SK-N-SH (cell line): ENCODE measurements around the gene GGPS1. TPM values are rescaled to one million over a fixed set of nuclear protein-coding genes. Genes with fewer than 3 reads are reported as not detected.
A peak's percentile ranks its signal among the peaks of the same experiment; 100 is the strongest.

Source experiments
- CTCF ChIA-PET: fragments of 300-600, 350-600 bp; formaldehyde crosslinking; extraction: SDS; loops from one replicate; lab custom pipeline; 2021; lab: Yijun Ruan, JAX
- POLR2A ChIA-PET: fragments of 350-600 bp; sonication (Branson Sonifier 250); formaldehyde crosslinking; extraction: SDS; loops from one replicate; lab custom pipeline; 2020; ENCODE audit warnings: antibody characterized with exemption, inconsistent platforms; lab: Yijun Ruan, JAX
- DNase-seq: peaks from one replicate; pipeline ENCODE4 v3.0.0; 2012
- H2AFZ ChIP-seq: fragments of 200-600 bp; sonication (generic); 2 replicates; pipeline ENCODE4 v1.8.1; 2016; ENCODE audit warnings: antibody characterized with exemption, mild to moderate bottlenecking, low read depth
- H3F3A ChIP-seq: fragments of 200-600 bp; sonication (generic); replicated peaks from 2 replicates; pipeline ENCODE3; 2016; ENCODE audit warnings: antibody characterized with exemption, mild to moderate bottlenecking; ENCODE audit not compliant: insufficient read depth
- H3K27ac ChIP-seq, 2 experiments: fragments of 200-500 bp in 1 of 2; fragments of 200-600 bp in 1 of 2; sonication (Bioruptor generic) in 1 of 2; sonication (generic), shearing (Covaris generic) in 1 of 2; 2 replicates each; pipeline versions ENCODE4 v1.5.1 to v1.6.1; 2014 to 2016; ENCODE audit warnings: low read depth in 2 of 2, inconsistent platforms in 1 of 2, low read length in 1 of 2, mild to moderate bottlenecking in 1 of 2, mixed read lengths in 1 of 2
- H3K27me3 ChIP-seq: fragments of 200-600 bp; sonication (generic), shearing (Covaris generic); 2 replicates; pipeline ENCODE4 v1.6.1; 2016; ENCODE audit warnings: mixed run types; ENCODE audit not compliant: insufficient read depth
- H3K36me3 ChIP-seq, 2 experiments: fragments of 200-500 bp in 1 of 2; fragments of 200-600 bp in 1 of 2; sonication (Bioruptor generic) in 1 of 2; sonication (generic) in 1 of 2; replicated peaks in 1 of 2; 2 replicates each; pipeline versions ENCODE3 to v1.5.1; 2014 to 2016; ENCODE audit warnings: low read length in 1 of 2, mild to moderate bottlenecking in 1 of 2; ENCODE audit not compliant: insufficient read depth in 2 of 2, control insufficient read depth in 1 of 2
- H3K4me1 ChIP-seq, 2 experiments: fragments of 200-500 bp in 1 of 2; fragments of 200-600 bp in 1 of 2; sonication (Bioruptor generic) in 1 of 2; sonication (generic), shearing (Covaris generic) in 1 of 2; 2 replicates each; pipeline versions ENCODE4 v1.5.1 to v1.6.1; 2014 to 2016; ENCODE audit warnings: low read depth in 1 of 2, low read length in 1 of 2, mixed run types in 1 of 2; ENCODE audit not compliant: insufficient read depth in 2 of 2, control insufficient read depth in 1 of 2
- H3K4me2 ChIP-seq: fragments of 200-600 bp; sonication (generic), shearing (Covaris generic); 2 replicates; pipeline ENCODE4 v1.6.1; 2017; ENCODE audit warnings: mixed run types
- H3K4me3 ChIP-seq, 2 experiments: fragments of 200-500 bp in 1 of 2; fragments of 200-600 bp in 1 of 2; sonication (Bioruptor generic) in 1 of 2; sonication (generic), shearing (Covaris generic) in 1 of 2; 2 replicates each; pipeline versions ENCODE4 v1.5.1 to v1.8.1; 2014 to 2016; ENCODE audit warnings: low read depth in 2 of 2, inconsistent platforms in 1 of 2, low read length in 1 of 2, mild to moderate bottlenecking in 1 of 2, mixed read lengths in 1 of 2, moderate library complexity in 1 of 2
- H3K79me2 ChIP-seq: fragments of 200-600 bp; sonication (generic); 2 replicates; pipeline ENCODE4 v1.8.1; 2017; ENCODE audit warnings: mild to moderate bottlenecking; ENCODE audit not compliant: insufficient read depth
- H3K9ac ChIP-seq: fragments of 200-600 bp; sonication (generic); 2 replicates; pipeline ENCODE4 v1.6.1; 2017; ENCODE audit warnings: mixed run types
- H3K9me2 ChIP-seq: fragments of 200-600 bp; sonication (generic); 2 replicates; pipeline ENCODE4 v1.6.1; 2017; ENCODE audit warnings: mixed run types
- H3K9me3 ChIP-seq: fragments of 200-600 bp; sonication (generic); 2 replicates; pipeline ENCODE4 v1.6.1; 2017; ENCODE audit warnings: mixed run types, mild to moderate bottlenecking, moderate library complexity
- H4K20me1 ChIP-seq: fragments of 200-600 bp; sonication (generic); 2 replicates; pipeline ENCODE4 v1.6.1; 2017; ENCODE audit warnings: mild to moderate bottlenecking, mixed run types; ENCODE audit not compliant: insufficient read depth
- CHD2 ChIP-seq: fragments of 150-350 bp; IDR thresholded peaks from 2 replicates; pipeline ENCODE4 v1.6.1; 2018; ENCODE audit warnings: low read length; ENCODE audit not compliant: partially characterized antibody
- ELF1 ChIP-seq: IDR thresholded peaks from 2 replicates; pipeline ENCODE4 v1.4.0; 2012
- EP300 ChIP-seq, 2 experiments: IDR thresholded peaks; 2 replicates each; pipeline versions ENCODE4 v1.4.0 to v1.6.1; 2012; ENCODE audit warnings: borderline replicate concordance in 1 of 2, low read depth in 1 of 2, low read length in 1 of 2
- EZH2phosphoT487 ChIP-seq: fragments of 200-600 bp; sonication (generic); IDR thresholded peaks from 2 replicates; pipeline ENCODE4 v1.6.1; 2017; ENCODE audit warnings: low read depth, mixed run types, mild to moderate bottlenecking, antibody characterized with exemption, moderate library complexity, borderline replicate concordance
- FOSL2 ChIP-seq: IDR thresholded peaks from 2 replicates; pipeline ENCODE4 v1.4.0; 2012; ENCODE audit warnings: low read depth, mild to moderate bottlenecking, moderate library complexity, borderline replicate concordance
- GABPA ChIP-seq: IDR thresholded peaks from 2 replicates; pipeline ENCODE4 v1.4.0; 2012; ENCODE audit warnings: low read depth, mild to moderate bottlenecking
- GATA2 ChIP-seq: sonication (generic); formaldehyde crosslinking; IDR thresholded peaks from 2 replicates; pipeline ENCODE4 v1.5.0; 2020; ENCODE audit warnings: mild to moderate bottlenecking, missing genetic modification reagents
- JUND ChIP-seq: IDR thresholded peaks from 2 replicates; pipeline ENCODE4 v1.4.0; 2012
- MEF2A ChIP-seq: IDR thresholded peaks from 2 replicates; pipeline ENCODE4 v1.4.0; 2012; ENCODE audit warnings: low read depth, borderline replicate concordance
- MXI1 ChIP-seq: IDR thresholded peaks from 2 replicates; pipeline ENCODE4 v1.6.1; 2012; ENCODE audit warnings: mild to moderate bottlenecking, low read depth, low read length, improper control_type of control experiment
- NFIC ChIP-seq: IDR thresholded peaks from 2 replicates; pipeline ENCODE4 v1.4.0; 2012; ENCODE audit warnings: borderline replicate concordance
- RAD21 ChIP-seq: IDR thresholded peaks from 2 replicates; pipeline ENCODE4 v1.6.1; 2012; ENCODE audit warnings: mild to moderate bottlenecking, low read length
- RCOR1 ChIP-seq: fragments of 150-350 bp; IDR thresholded peaks from 2 replicates; pipeline ENCODE4 v1.6.1; 2017; ENCODE audit warnings: antibody characterized with exemption, low read length
- SMC3 ChIP-seq: IDR thresholded peaks from 2 replicates; pipeline ENCODE4 v1.6.1; 2012; ENCODE audit warnings: low read depth, low read length, improper control_type of control experiment
- TAF1 ChIP-seq: IDR thresholded peaks from 2 replicates; pipeline ENCODE4 v1.6.1; 2012; ENCODE audit warnings: low read depth, mild to moderate bottlenecking, low read length, moderate library complexity, borderline replicate concordance
- TCF12 ChIP-seq: IDR thresholded peaks from 2 replicates; pipeline ENCODE4 v1.4.0; 2012
- TEAD4 ChIP-seq: IDR thresholded peaks from 2 replicates; pipeline ENCODE4 v1.4.0; 2012; ENCODE audit warnings: mild to moderate bottlenecking, borderline replicate concordance; ENCODE audit not compliant: insufficient read depth
- WGBS: methylation state at CpG from one replicate; pipeline ENCODE4 v1.1.6; 2017; ENCODE audit warnings: low lambda C conversion rate; 5-methylcytosine and 5-hydroxymethylcytosine counted together
- polyA plus RNA-seq, 3 experiments: library from polyadenylated mRNA; depleted of rRNA; stranded (reverse); fragments of >200 nt; gene quantifications; 2 replicates each; pipeline ENCODE4 v1.2.3, GENCODE V29; 2012
- TF ChIP-seq, protein P1 (sequence below): IDR thresholded peaks from 2 replicates; pipeline ENCODE4 v1.4.0; 2012; ENCODE audit warnings: low read depth, borderline replicate concordance
- TF ChIP-seq, protein P2 (sequence below): fragments of 150-350 bp; IDR thresholded peaks from 2 replicates; pipeline ENCODE4 v1.6.1; 2016; ENCODE audit warnings: mild to moderate bottlenecking, low read depth, low read length
- TF ChIP-seq, protein P3 (sequence below): fragments of 150-350 bp; IDR thresholded peaks from 2 replicates; pipeline ENCODE4 v1.6.1; 2017; ENCODE audit warnings: antibody characterized with exemption, low read length, low read depth, borderline replicate concordance
- TF ChIP-seq, protein P4 (sequence below): IDR thresholded peaks from 2 replicates; pipeline ENCODE4 v1.4.0; 2012; ENCODE audit warnings: low read depth
- TF ChIP-seq, protein P5 (sequence below): IDR thresholded peaks from 2 replicates; pipeline ENCODE4 v1.6.1; 2012; ENCODE audit warnings: mild to moderate bottlenecking, low read depth, low read length, moderate library complexity

The GGPS1 gene
- polyA plus RNA-seq, 1 of the 3 experiments (the other 2 are of a cell fraction), result 15.7 TPM

DNA sequence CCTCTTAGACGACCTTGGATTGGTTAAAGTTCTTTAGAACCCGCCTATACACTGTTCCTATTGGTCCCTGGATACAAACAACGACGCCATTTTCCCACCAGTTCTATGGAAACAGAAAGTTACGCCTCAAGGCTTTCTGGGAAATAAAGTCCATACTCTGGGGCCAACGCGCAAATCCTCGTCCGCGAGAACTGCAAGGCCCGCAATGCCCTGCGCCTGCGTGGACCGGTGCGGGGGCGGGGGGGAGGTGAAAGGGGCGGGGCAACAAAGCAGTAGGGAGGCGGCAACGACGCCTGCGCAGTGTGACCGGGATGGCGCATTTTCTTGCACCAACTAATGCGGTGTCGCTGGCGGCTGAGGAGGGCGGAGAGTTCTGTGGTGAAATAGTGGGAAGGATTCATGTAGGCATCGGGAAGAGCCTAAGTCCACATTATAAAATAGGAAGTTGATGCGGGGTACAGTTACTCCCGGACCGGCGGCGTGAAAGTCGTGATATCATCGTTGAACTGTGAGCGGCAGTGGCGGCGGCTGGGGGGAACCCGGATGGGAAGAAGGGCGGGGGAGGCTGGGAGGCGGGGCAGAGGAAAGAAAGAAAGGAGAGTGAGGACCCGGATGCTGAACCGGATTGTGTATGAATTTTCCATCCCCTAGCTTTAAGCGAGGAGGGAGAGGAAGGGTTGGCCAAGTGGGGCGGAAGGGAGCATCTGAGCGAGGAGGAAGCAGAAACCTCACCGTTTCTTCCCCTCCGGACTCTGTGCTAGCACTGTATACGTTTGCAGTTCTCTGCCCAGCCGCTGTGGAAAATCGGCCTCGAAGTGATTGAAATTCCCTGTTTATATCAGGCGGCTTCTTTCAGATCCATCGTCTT is at the start of gene GGPS1 (continued):
- TF ChIP-seq TCF12 (no peak), GATA2 (CRISPR knock-in tag) (no peak), SMC3 (peak; percentile 32), RCOR1 (no peak; the same call in 1 of the 2 replicates), NFIC (no peak), EZH2phosphoT487 (no peak), RAD21 (no peak), TAF1 (no peak; the same call in 1 of the 2 replicates), ELF1 (peak; percentile 68), MXI1 (peak; percentile 91)
- TF ChIP-seq, protein P1, sequence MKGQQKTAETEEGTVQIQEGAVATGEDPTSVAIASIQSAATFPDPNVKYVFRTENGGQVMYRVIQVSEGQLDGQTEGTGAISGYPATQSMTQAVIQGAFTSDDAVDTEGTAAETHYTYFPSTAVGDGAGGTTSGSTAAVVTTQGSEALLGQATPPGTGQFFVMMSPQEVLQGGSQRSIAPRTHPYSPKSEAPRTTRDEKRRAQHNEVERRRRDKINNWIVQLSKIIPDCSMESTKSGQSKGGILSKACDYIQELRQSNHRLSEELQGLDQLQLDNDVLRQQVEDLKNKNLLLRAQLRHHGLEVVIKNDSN, result no peak
- TF ChIP-seq, protein P2, sequence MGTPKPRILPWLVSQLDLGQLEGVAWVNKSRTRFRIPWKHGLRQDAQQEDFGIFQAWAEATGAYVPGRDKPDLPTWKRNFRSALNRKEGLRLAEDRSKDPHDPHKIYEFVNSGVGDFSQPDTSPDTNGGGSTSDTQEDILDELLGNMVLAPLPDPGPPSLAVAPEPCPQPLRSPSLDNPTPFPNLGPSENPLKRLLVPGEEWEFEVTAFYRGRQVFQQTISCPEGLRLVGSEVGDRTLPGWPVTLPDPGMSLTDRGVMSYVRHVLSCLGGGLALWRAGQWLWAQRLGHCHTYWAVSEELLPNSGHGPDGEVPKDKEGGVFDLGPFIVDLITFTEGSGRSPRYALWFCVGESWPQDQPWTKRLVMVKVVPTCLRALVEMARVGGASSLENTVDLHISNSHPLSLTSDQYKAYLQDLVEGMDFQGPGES, result peak; percentile 55; the same call in 1 of the 2 replicates

DNA sequence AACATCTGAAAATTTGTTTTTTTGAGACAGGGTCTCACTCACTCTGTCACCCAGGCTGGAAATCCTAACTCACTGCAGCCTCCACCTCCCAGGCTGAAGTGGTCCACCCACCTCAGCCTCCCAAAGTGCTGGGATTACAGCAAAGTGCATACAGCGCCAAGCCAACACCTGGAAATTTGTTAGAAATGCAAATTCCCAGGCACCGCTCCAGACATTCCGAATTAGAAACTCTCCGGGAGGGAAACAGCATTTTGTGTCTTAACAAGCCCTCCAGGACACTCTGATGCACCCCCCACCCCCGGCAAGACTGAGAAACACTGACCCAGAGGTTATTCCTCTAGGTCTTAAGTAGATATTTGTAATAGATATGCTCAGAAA is 49.5 kb upstream of the GGPS1 start:
- H3K9me3 ChIP-seq, result no peaks in the 10 kb centered on the region
- no peak overlapping the region for H3K4me2 ChIP-seq
- peaks cover 19% of the 10 kb centered on the region for H3F3A ChIP-seq
- H3K4me1 ChIP-seq, result peaks cover 5 to 16% of the 10 kb centered on the region in 2 experiments; a peak in 3 of 4 replicates
- H3K4me3 ChIP-seq, result no peak overlapping the region
- no peaks in the 10 kb centered on the region for H3K27me3 ChIP-seq
- H3K27ac ChIP-seq, result no peak overlapping the region
- DNase-seq, result no peak
- 100% methylated on average over 5 of the region's 5 CpGs for WGBS
- no peak overlapping the region for H3K9ac ChIP-seq
- H3K36me3 ChIP-seq, result no peaks in the 10 kb centered on the region
- TF ChIP-seq GABPA (no peak), EP300 (IDR thresholded peaks at IDR 0.05; ENCODE audit: borderline replicate concordance in 1 of 2, low read depth in 1 of 2, low read length in 1 of 2) (no peak), RCOR1 (no peak), JUND (no peak), CHD2 (no peak), MEF2A (no peak), FOSL2 (no peak), TAF1 (no peak), TEAD4 (no peak)
- TF ChIP-seq, protein P3, sequence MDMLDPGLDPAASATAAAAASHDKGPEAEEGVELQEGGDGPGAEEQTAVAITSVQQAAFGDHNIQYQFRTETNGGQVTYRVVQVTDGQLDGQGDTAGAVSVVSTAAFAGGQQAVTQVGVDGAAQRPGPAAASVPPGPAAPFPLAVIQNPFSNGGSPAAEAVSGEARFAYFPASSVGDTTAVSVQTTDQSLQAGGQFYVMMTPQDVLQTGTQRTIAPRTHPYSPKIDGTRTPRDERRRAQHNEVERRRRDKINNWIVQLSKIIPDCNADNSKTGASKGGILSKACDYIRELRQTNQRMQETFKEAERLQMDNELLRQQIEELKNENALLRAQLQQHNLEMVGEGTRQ, result no peak
- TF ChIP-seq, protein P1, result no peak
- TF ChIP-seq, protein P4, sequence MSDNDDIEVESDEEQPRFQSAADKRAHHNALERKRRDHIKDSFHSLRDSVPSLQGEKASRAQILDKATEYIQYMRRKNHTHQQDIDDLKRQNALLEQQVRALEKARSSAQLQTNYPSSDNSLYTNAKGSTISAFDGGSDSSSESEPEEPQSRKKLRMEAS, result no peak
- TF ChIP-seq, protein P5, sequence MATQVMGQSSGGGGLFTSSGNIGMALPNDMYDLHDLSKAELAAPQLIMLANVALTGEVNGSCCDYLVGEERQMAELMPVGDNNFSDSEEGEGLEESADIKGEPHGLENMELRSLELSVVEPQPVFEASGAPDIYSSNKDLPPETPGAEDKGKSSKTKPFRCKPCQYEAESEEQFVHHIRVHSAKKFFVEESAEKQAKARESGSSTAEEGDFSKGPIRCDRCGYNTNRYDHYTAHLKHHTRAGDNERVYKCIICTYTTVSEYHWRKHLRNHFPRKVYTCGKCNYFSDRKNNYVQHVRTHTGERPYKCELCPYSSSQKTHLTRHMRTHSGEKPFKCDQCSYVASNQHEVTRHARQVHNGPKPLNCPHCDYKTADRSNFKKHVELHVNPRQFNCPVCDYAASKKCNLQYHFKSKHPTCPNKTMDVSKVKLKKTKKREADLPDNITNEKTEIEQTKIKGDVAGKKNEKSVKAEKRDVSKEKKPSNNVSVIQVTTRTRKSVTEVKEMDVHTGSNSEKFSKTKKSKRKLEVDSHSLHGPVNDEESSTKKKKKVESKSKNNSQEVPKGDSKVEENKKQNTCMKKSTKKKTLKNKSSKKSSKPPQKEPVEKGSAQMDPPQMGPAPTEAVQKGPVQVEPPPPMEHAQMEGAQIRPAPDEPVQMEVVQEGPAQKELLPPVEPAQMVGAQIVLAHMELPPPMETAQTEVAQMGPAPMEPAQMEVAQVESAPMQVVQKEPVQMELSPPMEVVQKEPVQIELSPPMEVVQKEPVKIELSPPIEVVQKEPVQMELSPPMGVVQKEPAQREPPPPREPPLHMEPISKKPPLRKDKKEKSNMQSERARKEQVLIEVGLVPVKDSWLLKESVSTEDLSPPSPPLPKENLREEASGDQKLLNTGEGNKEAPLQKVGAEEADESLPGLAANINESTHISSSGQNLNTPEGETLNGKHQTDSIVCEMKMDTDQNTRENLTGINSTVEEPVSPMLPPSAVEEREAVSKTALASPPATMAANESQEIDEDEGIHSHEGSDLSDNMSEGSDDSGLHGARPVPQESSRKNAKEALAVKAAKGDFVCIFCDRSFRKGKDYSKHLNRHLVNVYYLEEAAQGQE, result no peak
- H4K20me1 ChIP-seq, result peaks cover 79% of the 10 kb centered on the region
- ChIA-PET POLR2A (no interaction called here), CTCF (interaction anchor here (0.7 to 1.7 kb wide), 2 partner anchors 22 to 26 kb away, joined by 3 to 5 read pairs; no protein-coding TSS in a partner anchor)
- H2AFZ ChIP-seq, result no peak overlapping the region
- H3K79me2 ChIP-seq, result peaks cover 98% of the 10 kb centered on the region
- no peaks in the 10 kb centered on the region for H3K9me2 ChIP-seq
